ENCODE results near the gene ABCB10.
A peak's percentile ranks its signal among the peaks of the same experiment; 100 is the strongest.
"Not testable (repeated sequence)": the region's sequence is repeated elsewhere in the genome, so short reads cannot be mapped to it uniquely, and the experiment has no call there.

ABCB10 gene

DNA sequence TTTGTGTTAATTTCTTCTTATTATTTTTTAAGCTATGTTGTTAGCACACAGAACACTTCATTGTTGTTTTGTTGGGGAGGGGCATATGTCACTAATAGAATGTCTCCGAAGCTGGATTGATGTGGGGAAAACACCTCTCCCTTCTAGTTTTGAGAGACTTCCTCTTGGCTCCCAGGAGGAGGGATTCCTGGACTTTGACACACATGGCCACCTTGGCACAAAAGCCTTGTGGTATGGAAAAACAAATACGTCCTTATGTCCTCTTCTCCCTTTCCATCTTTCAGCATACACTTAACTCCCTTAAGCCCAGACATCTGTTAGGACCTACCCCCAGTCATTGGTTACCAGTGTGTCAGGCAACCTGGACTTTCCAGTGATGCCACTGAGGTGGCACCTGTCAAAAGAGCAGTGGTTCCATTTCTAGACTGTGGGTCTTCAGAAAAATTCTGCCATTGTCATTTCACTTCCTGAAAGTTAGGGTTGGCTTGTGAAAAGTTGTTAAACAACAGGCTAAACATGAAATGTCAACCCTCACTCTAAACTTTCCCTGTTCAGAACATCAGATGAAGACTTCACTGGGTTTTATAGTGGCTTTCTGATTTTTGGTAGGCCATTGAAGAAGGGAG is 12.5 kb upstream of the ABCB10 start:
- DNase-seq, result no peak

DNA sequence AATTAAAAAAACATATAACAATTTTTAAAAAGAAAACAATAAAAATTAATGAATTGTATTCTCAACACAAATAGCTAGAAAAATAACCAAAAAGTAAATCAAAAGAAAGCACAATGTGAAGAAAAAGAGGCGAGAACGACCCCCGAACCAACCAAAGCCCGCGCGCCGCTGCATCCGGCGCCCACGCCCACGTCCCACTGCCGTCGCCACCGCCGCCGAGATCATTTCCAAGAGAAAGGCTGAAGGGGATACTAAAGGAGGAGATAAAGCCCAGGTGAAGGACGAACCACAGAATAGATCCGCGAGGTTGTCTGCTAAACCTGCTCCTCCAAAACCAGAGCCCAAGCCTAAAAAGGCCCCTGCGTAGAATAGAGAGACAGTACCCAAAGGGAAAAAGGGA is 11.8 kb upstream of the ABCB10 start:
- no peak for DNase-seq

DNA sequence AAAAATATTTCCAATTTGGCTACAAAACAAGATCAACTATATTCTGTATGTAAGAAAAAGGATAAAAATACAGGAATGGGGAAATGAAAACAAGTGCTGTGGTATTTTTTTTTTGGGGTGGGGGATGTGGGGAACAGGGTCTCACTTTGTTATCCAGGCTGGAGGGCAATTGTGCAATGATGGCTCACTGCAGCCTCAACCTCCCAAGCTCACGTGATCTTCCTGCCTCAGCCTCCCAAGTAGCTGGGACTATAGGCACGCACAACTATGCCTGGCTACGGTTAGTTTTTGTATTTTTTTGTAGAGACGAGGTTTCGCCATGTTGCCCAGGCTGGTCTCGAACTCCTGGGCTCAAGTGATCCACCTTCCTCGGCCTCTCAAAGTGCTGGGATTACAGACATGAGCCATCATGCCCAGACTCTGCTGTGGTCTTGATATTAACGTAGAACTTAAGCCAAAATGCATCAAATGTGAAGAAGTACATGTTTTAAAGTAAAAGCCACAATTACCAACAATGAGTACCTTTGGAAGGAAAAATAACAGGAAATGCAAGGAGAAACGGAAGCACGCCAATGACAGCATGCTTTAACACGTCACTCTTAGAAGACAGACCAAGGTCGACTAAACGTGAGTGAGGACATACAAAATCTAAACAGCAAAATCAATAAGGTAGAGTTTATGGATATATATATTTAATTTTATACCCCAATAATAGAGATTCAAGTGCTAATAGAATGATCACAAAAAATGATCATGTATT is 8.8 kb upstream of the ABCB10 start:
- no peak for DNase-seq

DNA sequence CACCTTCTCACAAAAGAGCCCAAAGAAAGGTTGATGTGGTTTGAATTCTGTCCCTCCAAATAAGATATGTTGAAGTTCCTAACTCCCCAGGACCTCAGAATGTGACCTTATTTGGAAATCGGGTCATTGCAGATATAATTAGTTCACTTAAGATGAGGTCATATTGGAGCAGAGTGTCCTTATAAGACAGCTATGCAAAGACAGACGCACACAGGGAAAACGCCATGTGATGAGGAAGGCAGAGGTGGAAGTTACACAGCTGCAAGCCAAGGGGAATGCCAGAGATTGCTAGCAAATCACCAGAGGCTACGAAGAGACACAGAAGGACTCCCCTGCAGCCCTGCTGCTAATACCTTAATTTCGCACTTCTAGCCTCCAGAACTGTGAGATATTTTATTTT is 5.2 kb upstream of the ABCB10 start:
- DNase-seq, result no peak

DNA sequence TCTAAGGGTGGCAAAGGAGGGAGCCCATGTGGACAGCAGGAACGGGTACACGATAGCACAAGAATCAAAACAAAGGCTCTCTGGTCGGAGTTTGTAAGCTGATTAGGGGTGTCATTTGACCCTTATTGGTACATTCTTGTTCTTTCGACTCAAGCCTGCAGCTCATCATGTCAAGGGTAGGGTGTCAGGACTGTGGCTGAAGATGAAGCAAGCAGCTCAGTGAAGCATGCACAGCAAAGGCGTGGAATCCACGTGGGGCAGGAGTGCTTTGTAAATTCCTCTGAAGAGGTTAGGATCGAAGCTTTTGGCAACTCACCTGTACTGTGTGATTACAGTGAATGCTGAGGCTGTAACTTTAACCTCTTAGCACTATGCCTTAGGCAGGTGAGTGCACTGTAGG is 4.7 kb upstream of the ABCB10 start:
- DNase-seq, result no peak

DNA sequence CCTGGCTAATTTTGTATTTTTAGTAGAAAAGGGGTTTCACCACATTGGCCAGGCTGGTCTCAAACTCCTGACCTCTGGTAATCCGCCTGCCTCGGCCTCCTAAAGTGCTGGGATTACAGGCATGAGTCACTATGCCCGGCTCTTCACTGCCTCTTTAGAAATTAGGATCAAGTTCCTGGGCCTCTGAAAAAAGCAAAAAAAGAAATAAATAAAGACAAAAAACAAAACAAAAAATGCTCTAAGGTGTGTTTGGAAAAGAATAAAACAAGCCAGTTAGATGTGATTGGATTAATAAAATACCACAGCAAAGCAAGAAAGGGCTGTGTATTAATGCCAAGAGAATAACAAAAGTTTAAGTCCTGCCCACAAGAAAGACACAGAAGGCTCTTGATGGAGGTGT is 4.2 kb upstream of the ABCB10 start:
- DNase-seq, result no peak

DNA sequence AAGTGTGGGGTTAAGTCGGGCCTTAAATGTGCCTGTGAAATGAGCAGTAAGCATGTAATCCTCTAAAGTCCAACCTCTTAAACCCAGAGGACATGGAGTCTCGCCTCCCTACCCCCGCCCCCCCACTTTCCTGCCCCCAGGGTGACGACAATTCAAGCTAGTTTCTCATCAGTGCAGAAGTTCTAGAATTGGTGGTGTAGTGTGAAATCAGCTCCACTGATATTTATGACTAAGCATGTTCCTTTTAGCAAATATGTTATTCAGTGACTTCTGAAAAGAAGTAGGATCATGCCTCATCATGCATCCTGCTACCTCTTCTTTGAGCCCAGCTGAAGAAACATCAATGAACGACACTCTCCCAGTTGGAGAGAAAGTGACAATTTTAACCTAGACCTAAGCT is 2.6 kb upstream of the ABCB10 start:
- DNase-seq, result no peak

DNA sequence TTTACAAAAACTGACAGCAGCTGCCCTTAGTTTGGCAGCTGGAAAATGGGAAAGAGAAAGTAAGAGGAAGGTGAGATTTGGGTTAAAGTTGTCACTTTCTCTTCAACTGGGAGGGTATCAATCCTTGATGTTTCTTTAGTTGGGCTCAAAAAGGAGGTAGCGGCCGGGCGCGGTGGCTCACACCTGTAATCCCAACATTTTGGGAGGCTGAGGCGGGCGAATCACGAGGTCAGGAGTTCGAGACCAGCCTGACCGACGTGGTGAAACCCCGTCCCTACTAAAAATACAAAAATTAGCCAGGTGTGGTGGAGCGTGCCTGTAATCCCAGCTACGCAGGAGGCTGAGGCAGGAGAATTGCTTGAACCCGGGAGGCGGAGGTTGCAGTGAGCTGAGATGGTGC is 1.6 kb upstream of the ABCB10 start:
- DNase-seq, result not testable (repeated sequence)

DNA sequence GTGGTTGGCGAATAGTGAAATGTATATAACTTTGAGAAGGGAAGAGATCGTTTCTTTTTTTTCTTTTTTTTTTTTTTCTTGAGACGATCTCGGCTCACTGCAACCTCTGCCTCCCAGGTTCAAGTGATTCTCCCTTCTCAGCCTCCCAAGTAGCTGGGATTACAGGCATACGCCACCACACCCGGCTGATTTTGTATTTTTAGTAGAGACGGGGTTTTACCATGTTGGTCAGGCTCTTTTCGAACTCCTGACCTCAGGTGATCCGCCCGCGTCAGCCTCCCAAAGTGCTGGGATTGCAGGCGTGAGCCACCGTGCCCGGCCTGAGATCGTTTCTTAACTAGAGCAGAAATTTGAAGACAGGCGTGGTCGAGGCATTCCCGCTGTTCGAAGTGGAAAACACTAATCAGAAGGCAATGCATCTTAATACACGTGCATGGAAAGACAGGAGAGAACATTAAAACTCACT is 862 bp upstream of the ABCB10 start:
- DNase-seq, result peak; percentile 22

DNA sequence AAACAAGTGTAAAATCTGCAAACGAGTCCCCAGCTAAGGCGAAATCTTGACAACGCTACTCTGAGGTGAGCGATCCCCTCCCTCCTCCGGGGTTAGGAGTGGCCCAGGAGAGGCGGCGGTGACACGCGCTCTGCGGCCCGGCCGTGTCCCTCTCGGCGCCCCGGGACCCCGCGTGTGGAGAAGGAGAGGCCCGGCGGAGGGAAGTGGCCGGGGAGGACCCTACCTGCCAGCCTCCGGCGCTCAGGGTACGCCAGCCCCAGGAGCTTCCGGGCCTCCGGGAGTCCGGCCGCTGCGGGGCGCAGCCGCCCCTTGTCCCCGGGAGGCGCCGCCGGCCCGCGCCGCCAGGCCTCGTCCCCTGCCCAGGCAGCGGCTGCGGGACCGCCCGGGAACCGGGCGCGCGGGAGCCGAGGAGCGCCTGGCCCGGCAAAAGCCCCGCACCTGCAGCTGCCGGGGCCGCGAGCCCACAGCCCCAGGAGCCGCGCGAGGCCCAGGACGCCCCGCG is 543 bp downstream of the ABCB10 start:
- DNase-seq, result peak; percentile 58

DNA sequence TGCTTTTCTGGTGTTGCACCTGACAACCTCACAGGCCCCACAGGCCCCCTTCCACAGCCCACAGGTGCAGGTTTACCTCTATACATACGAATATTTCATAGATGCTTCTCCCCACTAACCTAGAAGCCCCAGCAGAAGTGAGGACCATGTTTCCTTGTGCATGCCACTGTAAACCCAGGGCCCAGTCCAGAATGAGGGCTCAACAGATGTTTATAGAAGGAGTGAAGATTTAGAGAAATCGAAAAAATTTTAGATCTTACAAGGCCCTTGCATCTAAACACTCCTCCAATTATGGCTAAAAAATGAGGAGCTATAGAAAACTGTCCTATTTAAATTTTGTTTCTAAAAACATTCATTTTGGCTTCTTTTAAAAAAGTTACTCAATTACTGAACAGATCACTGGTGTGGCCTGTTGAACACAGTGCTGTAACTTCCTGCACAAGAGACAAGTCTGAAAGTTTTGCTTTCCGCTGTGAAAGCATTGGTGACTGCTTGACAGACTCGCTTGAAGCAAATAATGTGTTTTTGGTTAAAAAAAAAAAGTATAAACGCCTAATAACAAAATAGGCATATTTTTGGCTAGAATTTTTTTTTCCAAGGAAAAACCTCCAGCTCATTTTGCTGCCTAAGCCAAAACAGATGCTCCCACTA is 1.2 kb downstream of the ABCB10 start:
- peak; percentile 22 for DNase-seq

DNA sequence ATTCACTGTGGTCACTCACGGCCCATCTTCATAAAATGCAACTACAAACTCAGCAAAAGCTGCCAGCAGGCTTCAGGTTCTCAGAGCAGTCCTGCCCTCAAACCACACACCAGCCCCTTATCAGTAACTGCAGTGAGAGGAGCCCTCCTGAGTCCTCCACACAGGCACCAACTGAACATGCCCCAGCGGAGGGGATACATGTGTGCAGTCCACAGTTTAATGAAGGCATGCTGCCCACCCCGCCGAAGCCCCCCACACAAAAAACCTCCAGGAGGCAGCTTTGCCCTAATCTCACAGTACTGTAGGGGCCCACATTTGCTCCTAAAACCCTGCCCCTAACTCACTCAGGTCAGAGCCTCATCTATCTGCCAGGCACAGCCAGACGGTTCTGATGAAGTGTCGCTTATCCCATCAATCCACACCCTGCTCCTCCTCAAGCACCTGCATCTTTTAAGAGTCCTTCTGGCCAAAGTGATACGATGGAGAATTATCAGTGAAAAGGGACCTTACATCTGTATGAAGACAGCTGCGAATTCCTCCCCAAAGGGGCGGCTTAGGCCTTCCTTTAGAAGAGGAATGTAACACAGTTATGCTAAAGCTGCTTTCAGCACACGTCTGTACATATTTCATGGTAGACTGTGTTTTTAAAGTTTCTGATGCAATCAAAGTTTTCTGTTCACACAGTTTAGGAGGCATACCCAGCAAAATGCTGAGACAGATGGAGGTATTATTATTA is 3.5 kb downstream of the ABCB10 start:
- DNase-seq, result no peak

DNA sequence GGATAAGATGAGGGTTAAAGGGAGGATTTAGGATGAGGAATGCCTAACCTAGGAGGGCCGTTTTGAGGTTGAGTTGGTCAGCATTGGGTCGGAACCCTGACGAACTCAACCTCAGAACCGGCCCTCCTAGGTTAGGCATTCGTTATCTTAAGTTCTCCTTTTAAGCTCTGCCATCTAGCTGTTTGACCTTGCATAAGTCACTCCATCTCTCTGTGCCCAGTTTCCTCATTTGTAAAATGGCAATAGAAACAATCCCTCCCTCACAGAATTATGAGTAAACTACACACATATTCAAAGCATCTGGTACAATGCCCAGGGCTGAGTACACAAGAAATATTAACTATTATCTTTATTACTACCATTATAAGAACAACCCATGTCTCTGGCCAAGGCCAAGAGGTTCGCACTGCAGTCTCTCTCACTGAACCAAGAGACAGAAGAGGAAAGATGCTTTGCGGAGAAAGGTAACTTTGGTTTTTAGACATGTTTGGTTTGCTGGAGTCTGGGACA is 4.8 kb downstream of the ABCB10 start:
- no peak for DNase-seq

DNA sequence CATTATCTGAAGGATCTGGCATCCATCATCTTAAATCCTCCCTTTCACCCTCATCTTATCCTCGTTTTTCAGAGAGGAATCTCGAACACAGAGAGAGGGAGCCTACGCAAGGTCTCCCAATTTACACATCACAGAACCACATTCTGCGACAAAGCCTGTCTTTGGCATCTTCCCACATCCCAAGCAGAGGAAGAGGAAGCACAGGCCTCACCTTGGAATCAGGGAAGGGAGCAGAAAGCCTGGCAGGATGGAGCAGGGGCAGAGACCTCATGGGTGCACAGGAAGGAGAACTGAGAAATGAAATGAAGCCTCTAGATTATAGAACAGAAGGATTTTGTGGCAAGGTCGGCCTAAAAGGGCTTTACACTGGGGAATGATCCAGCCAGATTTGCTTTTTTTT is 5.8 kb downstream of the ABCB10 start:
- no peak for DNase-seq

DNA sequence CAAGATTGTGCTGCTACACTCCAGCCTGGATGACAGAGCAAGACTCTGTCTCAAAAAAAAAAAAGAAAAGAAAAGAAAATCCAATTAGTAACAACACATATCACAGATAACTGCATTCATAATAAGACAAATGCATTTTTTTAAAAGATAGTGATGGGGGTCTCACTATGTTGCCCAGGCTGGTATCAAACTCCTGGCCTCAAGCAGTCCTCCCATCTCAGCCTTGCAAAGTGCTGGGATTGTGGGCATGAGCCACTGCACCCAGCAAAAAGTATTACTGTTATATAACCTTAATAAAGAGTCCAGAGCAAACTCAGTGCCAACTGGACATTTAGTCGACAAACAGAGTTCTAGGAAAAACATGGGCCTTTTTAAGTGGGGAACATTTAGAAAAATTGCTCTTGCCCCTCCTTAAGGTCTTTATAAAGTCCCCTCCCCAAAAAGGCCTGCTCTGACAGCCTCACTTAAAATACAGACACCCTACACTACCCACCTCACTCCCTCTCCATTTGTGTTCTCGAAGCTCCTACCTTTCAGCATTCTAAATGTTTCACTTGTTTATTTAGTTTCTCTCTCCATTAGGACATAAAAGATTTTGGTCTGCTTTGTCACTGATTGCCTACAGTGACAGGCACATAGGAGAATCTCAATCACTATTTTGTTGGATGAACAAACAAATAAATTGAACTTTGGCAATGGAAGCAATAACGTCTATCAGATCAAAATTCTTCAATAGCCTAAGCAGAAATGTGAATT is 7.5 kb downstream of the ABCB10 start:
- no peak for DNase-seq

DNA sequence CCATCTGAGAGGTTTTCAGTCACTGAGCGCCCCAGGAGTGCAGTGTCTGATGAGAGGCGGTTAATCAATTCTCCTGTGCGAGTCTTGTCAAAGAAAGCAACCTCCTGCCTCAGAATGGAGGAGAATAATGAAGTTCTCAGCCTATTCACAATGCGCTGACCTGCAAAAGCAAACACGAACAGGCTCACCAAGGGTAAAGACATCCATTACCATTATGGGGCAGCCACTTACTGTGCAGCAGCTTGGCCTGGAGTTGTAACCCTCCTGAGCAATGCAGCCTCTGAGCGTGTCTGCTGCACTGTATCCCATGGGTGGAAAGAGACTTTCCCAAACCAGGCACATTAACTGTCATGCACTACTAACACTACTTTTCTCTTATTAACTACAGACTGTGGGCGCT is 11.0 kb downstream of the ABCB10 start:
- DNase-seq, result no peak

DNA sequence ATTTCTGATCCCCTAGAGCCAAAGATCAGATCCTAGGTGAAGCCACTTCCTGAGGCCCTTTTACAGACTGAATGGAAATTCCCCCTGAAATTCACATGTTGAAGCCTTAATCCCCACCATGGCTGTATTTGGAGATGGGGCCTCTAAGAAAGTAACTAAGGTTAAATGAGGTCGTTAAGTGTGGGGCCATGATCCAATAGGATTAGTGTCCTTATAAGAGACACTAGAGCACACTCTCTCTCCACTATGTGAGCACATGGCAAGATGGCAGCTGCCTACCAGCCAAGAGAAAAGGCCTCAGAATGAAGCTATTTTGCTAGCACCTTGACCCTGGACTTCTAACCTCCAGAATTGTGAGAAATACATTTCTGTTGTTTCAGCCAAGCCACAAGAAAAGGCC is 13.9 kb downstream of the ABCB10 start:
- DNase-seq, result no peak

DNA sequence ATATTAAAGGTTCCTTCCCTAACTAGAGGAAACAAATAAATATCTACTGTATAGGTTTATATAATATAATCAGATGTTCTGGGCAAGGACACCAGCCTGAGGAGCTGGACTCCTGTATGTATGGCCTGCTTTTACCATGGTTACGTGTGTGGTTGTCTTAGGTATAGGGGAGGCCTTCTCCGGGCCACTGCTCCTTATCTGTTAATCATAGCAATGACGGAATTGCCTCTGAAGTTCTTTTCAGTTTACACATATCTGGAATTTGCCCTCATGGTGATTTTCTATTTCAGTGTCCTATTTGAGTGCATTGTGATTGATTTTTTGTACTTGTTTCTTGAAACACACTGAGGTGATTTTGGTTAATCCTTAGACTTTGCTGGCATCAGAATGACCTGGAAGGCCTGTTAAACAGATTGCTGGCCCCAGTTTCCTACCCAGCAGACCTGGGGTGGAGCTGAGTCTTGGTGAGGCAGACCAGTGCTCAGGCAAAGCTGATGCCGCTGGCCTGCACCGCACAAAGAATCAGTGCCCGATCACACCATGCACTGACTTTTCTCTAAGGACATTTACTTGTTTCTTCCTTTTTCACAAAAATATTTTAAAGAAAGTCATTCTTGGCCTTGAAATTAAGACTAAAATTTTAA is 18.5 kb downstream of the ABCB10 start:
- no peak for DNase-seq

DNA sequence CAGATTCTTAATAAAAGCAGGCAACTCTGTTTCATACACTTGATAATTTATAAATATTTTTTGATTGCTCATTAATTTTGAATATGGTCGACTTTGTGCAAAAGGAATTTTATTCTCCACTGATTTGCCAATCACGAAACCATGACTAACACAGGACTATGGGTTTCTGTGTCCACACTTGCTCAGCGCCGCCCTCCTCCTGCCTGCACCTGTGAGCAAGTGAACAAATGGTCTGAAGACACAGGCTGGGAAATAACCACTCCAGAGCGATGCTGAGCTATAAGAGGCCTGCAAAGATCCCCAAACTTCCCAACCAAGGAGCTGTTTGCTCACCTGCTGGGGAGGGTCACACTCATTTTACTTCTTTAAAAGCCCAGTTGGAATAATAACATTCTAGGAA is 19.6 kb downstream of the ABCB10 start:
- no peak for DNase-seq

DNA sequence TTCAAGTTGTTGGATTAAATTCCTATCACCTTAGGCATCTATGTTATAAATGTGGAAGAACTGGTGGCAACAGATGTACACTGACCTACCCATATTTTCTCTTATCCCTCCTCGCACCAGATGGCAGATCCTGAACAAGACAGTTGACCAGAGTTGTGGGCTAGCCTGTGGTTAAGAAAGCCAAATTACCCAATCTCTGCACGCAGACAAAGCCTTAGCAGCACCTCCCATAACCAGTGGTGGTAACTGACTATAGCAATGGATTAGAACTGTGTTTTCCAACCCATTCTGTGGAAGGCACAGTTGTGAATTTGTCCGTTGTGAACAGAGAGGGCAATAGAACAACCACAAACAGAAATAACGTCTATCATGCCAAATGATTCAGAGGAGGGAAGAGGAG is 20.6 kb downstream of the ABCB10 start:
- DNase-seq, result no peak

DNA sequence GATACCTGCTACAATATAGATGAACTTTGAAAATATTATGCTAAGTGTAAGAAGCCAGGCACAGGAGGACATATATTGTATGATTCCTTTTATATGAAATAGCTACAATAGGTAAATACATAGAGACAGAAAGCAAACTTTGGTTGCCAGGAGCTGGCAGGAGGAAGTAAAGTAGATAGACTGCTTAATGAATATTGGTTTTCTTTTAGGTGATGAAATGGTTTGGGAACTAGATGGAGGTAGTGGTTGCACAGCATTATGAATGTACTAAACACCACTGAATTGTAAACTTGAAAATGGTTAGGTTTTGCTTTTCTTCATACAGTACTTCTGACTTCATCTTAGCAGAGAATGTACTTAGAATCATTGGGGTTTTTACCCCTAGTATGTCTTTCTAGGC is 21.5 kb downstream of the ABCB10 start:
- no peak for DNase-seq

DNA sequence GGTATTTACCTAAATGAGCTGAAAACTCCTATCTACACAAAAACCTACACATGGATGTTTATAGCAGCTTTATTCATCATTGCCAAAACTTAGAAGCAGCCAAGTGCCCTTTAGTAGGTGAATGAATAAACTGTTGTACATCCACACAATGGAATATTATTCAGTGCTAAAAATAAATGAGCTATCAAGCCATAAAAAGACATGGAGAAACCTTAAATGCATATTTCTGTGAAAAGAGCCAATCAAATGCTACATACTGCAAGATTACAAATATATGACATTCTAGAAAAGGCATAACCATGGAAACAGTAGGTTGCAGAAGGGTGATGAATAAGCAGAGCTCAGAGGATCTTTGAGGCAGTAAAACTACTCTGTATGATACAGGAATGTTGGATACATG is 23.3 kb downstream of the ABCB10 start:
- DNase-seq, result no peak
